CD4-positive, alpha-beta T cell (primary cell): ENCODE results near the gene POU2F3. TPM values are rescaled to one million over a fixed set of nuclear protein-coding genes. Genes with fewer than 3 reads are reported as not detected.

Source experiments
- ATAC-seq: fragments of 200-7000 bp; cut with Tn5 transposase; one replicate; pipeline ENCODE4 v1.10.0; 2022; ENCODE audit warnings: mild to moderate bottlenecking; ENCODE audit not compliant: poor library complexity
- CTCF ChIA-PET: fragments of 350-600 bp; sonication (Branson Sonifier 250); formaldehyde crosslinking; loops from one replicate; lab custom pipeline; 2021; ENCODE audit warnings: antibody characterized with exemption, inconsistent platforms; lab: Charles Lee
- POLR2A ChIA-PET: fragments of 350-600 bp; sonication (Branson Sonifier 250); formaldehyde crosslinking; loops from one replicate; lab custom pipeline; 2021; ENCODE audit warnings: antibody characterized with exemption, inconsistent platforms; lab: Charles Lee
- DNase-seq, 14 experiments: peaks; one replicate each; pipeline ENCODE4 v3.0.0-alpha.2; 2013 to 2020; ENCODE audit warnings: mixed read lengths in 2 of 14
- H3K27ac ChIP-seq, 2 donors: one replicate each; pipeline versions ENCODE4 v1.5.1 to v1.7.0; 2013; ENCODE audit warnings: low read length in 2 of 2, low read depth in 1 of 2, mild to moderate bottlenecking in 1 of 2
- H3K27me3 ChIP-seq, 2 experiments: 1 replicate in 1 of 2; 2 replicates in 1 of 2; pipeline versions ENCODE4 v1.6.1 to v1.7.0; 2013; ENCODE audit warnings: low read length in 2 of 2, control low read depth in 1 of 2, mild to moderate bottlenecking in 1 of 2, moderate library complexity in 1 of 2; ENCODE audit not compliant: insufficient read depth in 2 of 2, control insufficient read depth in 1 of 2
- H3K36me3 ChIP-seq: one replicate; pipeline ENCODE4 v1.6.1; 2013; ENCODE audit warnings: low read length, control low read depth; ENCODE audit not compliant: insufficient read depth
- H3K4me1 ChIP-seq: one replicate; pipeline ENCODE4 v1.6.1; 2013; ENCODE audit warnings: low read length, control low read depth; ENCODE audit not compliant: insufficient read depth
- H3K4me3 ChIP-seq: one replicate; pipeline ENCODE4 v1.5.1; 2013; ENCODE audit warnings: mild to moderate bottlenecking, low read length, moderate library complexity
- H3K9me3 ChIP-seq, 2 experiments: 1 replicate in 1 of 2; 2 replicates in 1 of 2; pipeline versions ENCODE4 v1.6.1 to v1.7.0; 2013; ENCODE audit warnings: low read length in 2 of 2, mild to moderate bottlenecking in 2 of 2, control low read depth in 1 of 2, moderate library complexity in 1 of 2; ENCODE audit not compliant: control insufficient read depth in 1 of 2, insufficient read depth in 1 of 2
- H3K27ac Mint-ChIP-seq: one replicate; pipeline ENCODE4 v1.8.0; 2020; ENCODE audit warnings: mixed read lengths
- H3K27me3 Mint-ChIP-seq: one replicate; pipeline ENCODE4 v1.8.0; 2021; ENCODE audit warnings: mixed read lengths
- H3K36me3 Mint-ChIP-seq: one replicate; pipeline ENCODE4 v1.8.0; 2021; ENCODE audit warnings: low read depth, mixed read lengths
- H3K4me1 Mint-ChIP-seq: one replicate; pipeline ENCODE4 v1.8.0; 2021; ENCODE audit warnings: low read depth, mixed read lengths
- H3K4me3 Mint-ChIP-seq: one replicate; pipeline ENCODE4 v1.8.0; 2020; ENCODE audit warnings: mild to moderate bottlenecking, mixed read lengths
- H3K9me3 Mint-ChIP-seq: one replicate; pipeline ENCODE4 v1.8.0; 2020; ENCODE audit warnings: mixed read lengths
- CTCF ChIP-seq: fragments of 200-600 bp; IDR thresholded peaks from one replicate; pipeline ENCODE4 v1.8.0; 2022; ENCODE audit warnings: antibody characterized with exemption, mild to moderate bottlenecking
- intact Hi-C, 2 experiments: fragments of 100-400 bp; cut with DNase I in 1 of 2; cut with micrococcal nuclease in 1 of 2; formaldehyde crosslinking; loops; one replicate each; pipeline versions ENCODE4 v1.15.1 to v1.9.0; 2023 to 2025; cut with DNase I, micrococcal nuclease
- total RNA-seq, 174 experiments: library from RNA in 2 of 174; stranded (reverse) in 2 of 174; gene quantifications; one replicate each; pipeline ENCODE4 v1.2.3 and lab custom pipeline; 2021 to 2026

Gene POU2F3
- total RNA-seq, 2 experiments from 2014 or later = not detected

- Histone ChIP-seq H3K27ac (no peak overlapping the region), H3K4me1 (no peaks in the 10 kb centered on the region), H3K4me3 (no peak overlapping the region), H3K27me3 (peaks cover 20 to 41% of the 10 kb centered on the region in 2 experiments), H3K36me3 (no peaks in the 10 kb centered on the region), H3K9me3 (no peaks in the 10 kb centered on the region)
- Mint-ChIP-seq H3K27ac (no peak overlapping the region), H3K36me3 (no peaks in the 10 kb centered on the region), H3K4me3 (no peak overlapping the region), H3K9me3 (no peaks in the 10 kb centered on the region), H3K27me3 (peaks cover 74% of the 10 kb centered on the region), H3K4me1 (no peaks in the 10 kb centered on the region)
- DNase-seq (no peak), ATAC-seq (no peak)
- no peak for TF ChIP-seq CTCF
- ChIA-PET POLR2A (no interaction called here), CTCF (no interaction called here)
- intact Hi-C loops = no loop called here
These were observed 15.0 kb downstream of the POU2F3 start for GRCh38 chr11:120254788-120255518.

GRCh38 chr11:120255519-120255866 is 15.6 kb downstream of the POU2F3 start:
- Histone ChIP-seq H3K9me3 (no peaks in the 10 kb centered on the region), H3K27me3 (peaks cover 19 to 44% of the 10 kb centered on the region in 2 experiments), H3K36me3 (no peaks in the 10 kb centered on the region), H3K4me3 (no peak overlapping the region), H3K27ac (no peak overlapping the region), H3K4me1 (no peaks in the 10 kb centered on the region)
- Mint-ChIP-seq H3K27me3 (peaks cover 72% of the 10 kb centered on the region), H3K9me3 (no peaks in the 10 kb centered on the region), H3K4me1 (no peaks in the 10 kb centered on the region), H3K36me3 (no peaks in the 10 kb centered on the region), H3K4me3 (no peak overlapping the region), H3K27ac (no peak overlapping the region)
- intact Hi-C loops = no loop called here
- ChIA-PET POLR2A (no interaction called here), CTCF (no interaction called here)
- ATAC-seq = no peak
- TF ChIP-seq CTCF = no peak
- no peak for DNase-seq

- ATAC-seq (no peak), DNase-seq (no peak)
- intact Hi-C loops = no loop called here
- Histone ChIP-seq H3K9me3 (no peaks in the 10 kb centered on the region), H3K27ac (no peak overlapping the region), H3K27me3 (peaks cover 19 to 45% of the 10 kb centered on the region in 2 experiments), H3K4me3 (no peak overlapping the region), H3K36me3 (no peaks in the 10 kb centered on the region), H3K4me1 (no peaks in the 10 kb centered on the region)
- H3K4me3 Mint-ChIP-seq = no peak overlapping the region
- ChIA-PET CTCF (no interaction called here), POLR2A (no interaction called here)
- peaks cover 77% of the 10 kb centered on the region for H3K27me3 Mint-ChIP-seq
- H3K36me3 Mint-ChIP-seq = no peaks in the 10 kb centered on the region
- TF ChIP-seq CTCF = no peak
- no peaks in the 10 kb centered on the region for H3K4me1 Mint-ChIP-seq
- no peak overlapping the region for H3K27ac Mint-ChIP-seq
- no peaks in the 10 kb centered on the region for H3K9me3 Mint-ChIP-seq
These were observed 16.2 kb downstream of the POU2F3 start for GRCh38 chr11:120256178-120256577.
